H1 (cell line): ENCODE results near the gene RCAN2. TPM values are rescaled to one million over a fixed set of nuclear protein-coding genes. Genes with fewer than 3 reads are reported as not detected.

ENCODE experiments used
- ATF3 ChIP-seq: IDR thresholded peaks from 2 replicates; pipeline ENCODE4 v1.6.1; 2011; ENCODE audit warnings: low read depth, mild to moderate bottlenecking, low read length; ENCODE audit not compliant: insufficient read depth
- BRCA1 ChIP-seq: IDR thresholded peaks from 2 replicates; pipeline ENCODE4 v1.6.1; 2012; ENCODE audit warnings: low read depth, low read length, improper control_type of control experiment
- CBX8 ChIP-seq: fragments of 300-800, 300-1000 bp; sonication (generic); IDR thresholded peaks from 2 replicates; pipeline ENCODE4 v1.7.1; 2016; ENCODE audit warnings: low read depth, low read length, borderline replicate concordance
- FOSL1 ChIP-seq: IDR thresholded peaks from 2 replicates; pipeline ENCODE4 v1.6.1; 2011; ENCODE audit warnings: mild to moderate bottlenecking, low read depth, low read length, moderate library complexity; ENCODE audit not compliant: insufficient read depth
- POU5F1 ChIP-seq: IDR thresholded peaks from 2 replicates; pipeline ENCODE4 v1.6.1; 2011; ENCODE audit warnings: low read depth, mild to moderate bottlenecking, low read length, moderate library complexity
- SIX5 ChIP-seq: IDR thresholded peaks from 2 replicates; pipeline ENCODE4 v1.6.1; 2011; ENCODE audit warnings: mild to moderate bottlenecking, low read depth, low read length
- YY1 ChIP-seq: IDR thresholded peaks from 2 replicates; pipeline ENCODE4 v1.6.1; 2011; ENCODE audit warnings: low read depth, mild to moderate bottlenecking, low read length
- polyA plus RNA-seq, 7 experiments: library from polyadenylated mRNA; depleted of rRNA in 3 of 7; stranded (reverse) in 5 of 7; unstranded in 2 of 7; fragments of >200 nt in 5 of 7; fragments of 200-250 nt in 2 of 7; gene quantifications; 1 replicate in 5 of 7; 2 replicates in 1 of 7; 4 replicates in 1 of 7; pipeline versions ENCODE4 v1.2.1 to v1.2.3, GENCODE V29; 2011 to 2013; ENCODE audit warnings: missing spikeins in 2 of 7, mixed read lengths in 2 of 7
- total RNA-seq: library from RNA; stranded (reverse); fragmentation: NEBNext Ultra II Directional; extraction: Animal tissue kit (Norgen Biotek cat#: 25700); gene quantifications from 2 replicates; pipeline ENCODE4 v1.2.1, GENCODE V29; 2021

The RCAN2 gene
- total and polyA plus RNA-seq, 2 of the 8 experiments (the other 6 are each of a cell fraction or from before 2014, with no cell fraction given), result 5.0 to 8.5 TPM

- TF ChIP-seq ATF3, result no peak
- TF ChIP-seq SIX5, result no peak
- no peak for TF ChIP-seq FOSL1
- no peak for TF ChIP-seq CBX8
- no peak for TF ChIP-seq YY1
- no peak for TF ChIP-seq POU5F1
- no peak for TF ChIP-seq BRCA1
Observed at GRCh38 chr6:46380152-46380807, 111.0 kb downstream of the RCAN2 start (continued).
